DND-41 (cell line): ENCODE results near the gene KCNQ1OT1.

Source experiments
- ATAC-seq: fragments of 200-7000 bp; cut with Tn5 transposase; 3 replicates; pipeline ENCODE4 v1.9.1; 2021; ENCODE audit warnings: low read depth; ENCODE audit not compliant: insufficient read depth
- DNase-seq: peaks from one replicate; pipeline ENCODE4 v3.0.0-alpha.2; 2020
- H2AFZ ChIP-seq: 2 replicates; pipeline ENCODE4 v1.6.0; 2012; ENCODE audit warnings: low read depth, low read length
- H3K27ac ChIP-seq: 2 replicates; pipeline ENCODE4 v1.5.1; 2012; ENCODE audit warnings: low read length, inconsistent platforms
- H3K27me3 ChIP-seq: fragments of 200-600 bp; sonication (generic); 2 replicates; pipeline ENCODE4 v1.6.0; 2012; ENCODE audit warnings: low read length, mild to moderate bottlenecking, inconsistent platforms; ENCODE audit not compliant: insufficient read depth, poor library complexity
- H3K36me3 ChIP-seq: 2 replicates; pipeline ENCODE4 v1.5.1; 2012; ENCODE audit warnings: low read length, inconsistent platforms; ENCODE audit not compliant: insufficient read depth
- H3K4me1 ChIP-seq: 2 replicates; pipeline ENCODE4 v1.5.1; 2012; ENCODE audit warnings: mild to moderate bottlenecking, low read length; ENCODE audit not compliant: insufficient read depth
- H3K4me2 ChIP-seq: 2 replicates; pipeline ENCODE4 v1.6.0; 2012; ENCODE audit warnings: mild to moderate bottlenecking, moderate library complexity, low read length, inconsistent platforms; ENCODE audit not compliant: insufficient read depth
- H3K4me3 ChIP-seq, 2 experiments: fragments of 200-600 bp in 1 of 2; shearing (Covaris generic) in 1 of 2; 2 replicates each; pipeline ENCODE4 v1.5.1; 2012 to 2016; ENCODE audit warnings: inconsistent platforms in 2 of 2, low read length in 2 of 2, mild to moderate bottlenecking in 2 of 2, low read depth in 1 of 2, moderate library complexity in 1 of 2
- H3K79me2 ChIP-seq: 2 replicates; pipeline ENCODE4 v1.6.0; 2012; ENCODE audit warnings: low read length, inconsistent platforms; ENCODE audit not compliant: insufficient read depth
- H3K9ac ChIP-seq: 2 replicates; pipeline ENCODE4 v1.6.0; 2012; ENCODE audit warnings: low read depth, mild to moderate bottlenecking, inconsistent platforms, low read length, moderate library complexity
- H3K9me3 ChIP-seq: 2 replicates; pipeline ENCODE4 v1.5.1; 2012; ENCODE audit warnings: low read length, moderate library complexity, mild to moderate bottlenecking, inconsistent platforms; ENCODE audit not compliant: insufficient read depth, severe bottlenecking
- H4K20me1 ChIP-seq: 2 replicates; pipeline ENCODE4 v1.6.0; 2012; ENCODE audit warnings: low read length; ENCODE audit not compliant: insufficient read depth
- EZH2 ChIP-seq: IDR thresholded peaks from 3 replicates; pipeline ENCODE4 v1.6.1; 2012; ENCODE audit warnings: borderline replicate concordance, low read depth, mild to moderate bottlenecking, moderate library complexity, low read length, inconsistent platforms; ENCODE audit not compliant: severe bottlenecking
- TF ChIP-seq, protein P1 (sequence below): IDR thresholded peaks from 2 replicates; pipeline ENCODE4 v1.5.1; 2012; ENCODE audit warnings: borderline replicate concordance, low read length, moderate library complexity, mild to moderate bottlenecking; ENCODE audit not compliant: poor library complexity, severe bottlenecking; ENCODE audit errors: extremely low read depth

Gene KCNQ1OT1

DNA sequence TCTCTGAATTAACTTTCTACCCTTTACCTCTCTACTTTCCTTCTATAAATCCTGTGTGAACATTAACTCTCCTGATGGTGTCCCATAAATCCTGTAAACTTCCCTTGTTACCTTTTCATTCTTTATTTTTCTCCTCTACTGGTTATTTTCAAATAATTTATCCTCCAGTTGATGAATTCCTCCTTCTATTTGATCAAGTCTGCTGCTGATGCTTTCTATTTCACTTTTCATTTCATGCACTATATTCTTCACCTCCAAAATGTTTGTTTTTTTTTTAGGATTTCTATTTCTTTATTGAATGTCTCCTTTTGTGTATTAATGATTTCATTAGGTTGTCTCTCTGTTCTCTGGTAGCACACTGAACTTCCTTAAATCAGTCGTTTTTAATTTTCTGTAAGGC is 68.6 kb downstream of the KCNQ1OT1 start:
- Histone ChIP-seq H3K4me3 (no peak overlapping the region), H4K20me1 (no peaks in the 10 kb centered on the region), H3K9ac (no peak overlapping the region), H3K4me2 (no peak overlapping the region), H3K36me3 (no peaks in the 10 kb centered on the region), H3K27me3 (no peaks in the 10 kb centered on the region), H3K9me3 (peaks cover 13% of the 10 kb centered on the region), H3K4me1 (no peaks in the 10 kb centered on the region), H3K27ac (no peak overlapping the region), H3K79me2 (no peaks in the 10 kb centered on the region), H2AFZ (no peak overlapping the region)
- no peak for DNase-seq
- ATAC-seq: no peak
- TF ChIP-seq EZH2: no peak
- TF ChIP-seq, protein P1, sequence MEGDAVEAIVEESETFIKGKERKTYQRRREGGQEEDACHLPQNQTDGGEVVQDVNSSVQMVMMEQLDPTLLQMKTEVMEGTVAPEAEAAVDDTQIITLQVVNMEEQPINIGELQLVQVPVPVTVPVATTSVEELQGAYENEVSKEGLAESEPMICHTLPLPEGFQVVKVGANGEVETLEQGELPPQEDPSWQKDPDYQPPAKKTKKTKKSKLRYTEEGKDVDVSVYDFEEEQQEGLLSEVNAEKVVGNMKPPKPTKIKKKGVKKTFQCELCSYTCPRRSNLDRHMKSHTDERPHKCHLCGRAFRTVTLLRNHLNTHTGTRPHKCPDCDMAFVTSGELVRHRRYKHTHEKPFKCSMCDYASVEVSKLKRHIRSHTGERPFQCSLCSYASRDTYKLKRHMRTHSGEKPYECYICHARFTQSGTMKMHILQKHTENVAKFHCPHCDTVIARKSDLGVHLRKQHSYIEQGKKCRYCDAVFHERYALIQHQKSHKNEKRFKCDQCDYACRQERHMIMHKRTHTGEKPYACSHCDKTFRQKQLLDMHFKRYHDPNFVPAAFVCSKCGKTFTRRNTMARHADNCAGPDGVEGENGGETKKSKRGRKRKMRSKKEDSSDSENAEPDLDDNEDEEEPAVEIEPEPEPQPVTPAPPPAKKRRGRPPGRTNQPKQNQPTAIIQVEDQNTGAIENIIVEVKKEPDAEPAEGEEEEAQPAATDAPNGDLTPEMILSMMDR: no peak

DNA sequence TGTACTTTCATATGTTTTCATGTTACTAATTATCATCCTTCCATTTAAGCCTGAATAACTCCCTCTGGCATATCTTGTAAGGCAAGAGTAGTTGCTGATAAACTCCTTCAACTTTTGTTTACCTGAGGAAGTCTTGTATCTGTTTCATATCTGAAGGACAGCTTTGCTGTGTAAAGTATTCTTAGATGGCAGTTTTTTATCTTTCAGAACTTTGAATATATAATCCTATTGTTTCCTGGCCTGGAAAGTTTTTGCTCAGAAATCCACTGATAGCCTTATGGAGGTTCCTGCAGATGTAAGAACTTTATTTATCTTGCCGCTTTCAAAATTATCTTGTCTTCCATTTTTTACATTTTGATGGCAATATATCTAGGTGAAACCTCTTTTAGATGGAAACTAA is 69.1 kb downstream of the KCNQ1OT1 start:
- Histone ChIP-seq H3K27ac (no peak overlapping the region), H4K20me1 (no peaks in the 10 kb centered on the region), H2AFZ (no peak overlapping the region), H3K9me3 (peaks cover 13% of the 10 kb centered on the region), H3K4me2 (no peak overlapping the region), H3K36me3 (no peaks in the 10 kb centered on the region), H3K27me3 (no peaks in the 10 kb centered on the region), H3K4me1 (no peaks in the 10 kb centered on the region), H3K4me3 (no peak overlapping the region), H3K9ac (no peak overlapping the region), H3K79me2 (no peaks in the 10 kb centered on the region)
- no peak for DNase-seq
- TF ChIP-seq EZH2: no peak
- TF ChIP-seq, protein P1: no peak
- no peak for ATAC-seq

DNA sequence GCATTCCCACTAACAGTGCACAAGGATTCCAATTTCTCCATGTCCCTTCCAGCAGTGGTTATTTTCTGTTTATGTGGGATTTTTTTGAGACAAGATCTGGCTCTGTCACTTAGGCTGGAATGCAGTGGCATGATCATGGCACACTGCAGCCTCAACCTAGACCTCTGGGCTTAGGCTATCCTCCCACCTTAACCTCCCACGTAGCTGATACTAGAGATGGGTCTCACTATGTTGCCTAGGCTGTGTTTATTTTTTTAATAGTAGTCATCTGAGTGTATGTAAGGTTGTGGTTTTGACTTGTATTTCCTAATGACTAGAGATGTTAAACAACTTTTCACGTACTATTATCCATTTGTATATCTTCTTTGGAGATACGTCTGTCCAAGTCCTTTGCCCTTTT is 74.6 kb downstream of the KCNQ1OT1 start:
- no peak overlapping the region for H2AFZ ChIP-seq
- no peaks in the 10 kb centered on the region for H3K79me2 ChIP-seq
- H4K20me1 ChIP-seq: no peaks in the 10 kb centered on the region
- no peaks in the 10 kb centered on the region for H3K36me3 ChIP-seq
- no peaks in the 10 kb centered on the region for H3K9me3 ChIP-seq
- no peak overlapping the region for H3K4me3 ChIP-seq
- ATAC-seq (no peak), DNase-seq (no peak)
- H3K27ac ChIP-seq: no peak overlapping the region
- no peak overlapping the region for H3K9ac ChIP-seq
- TF ChIP-seq, protein P1: no peak
- TF ChIP-seq EZH2: no peak
- no peak overlapping the region for H3K4me2 ChIP-seq
- H3K27me3 ChIP-seq: no peaks in the 10 kb centered on the region
- H3K4me1 ChIP-seq: no peaks in the 10 kb centered on the region

DNA sequence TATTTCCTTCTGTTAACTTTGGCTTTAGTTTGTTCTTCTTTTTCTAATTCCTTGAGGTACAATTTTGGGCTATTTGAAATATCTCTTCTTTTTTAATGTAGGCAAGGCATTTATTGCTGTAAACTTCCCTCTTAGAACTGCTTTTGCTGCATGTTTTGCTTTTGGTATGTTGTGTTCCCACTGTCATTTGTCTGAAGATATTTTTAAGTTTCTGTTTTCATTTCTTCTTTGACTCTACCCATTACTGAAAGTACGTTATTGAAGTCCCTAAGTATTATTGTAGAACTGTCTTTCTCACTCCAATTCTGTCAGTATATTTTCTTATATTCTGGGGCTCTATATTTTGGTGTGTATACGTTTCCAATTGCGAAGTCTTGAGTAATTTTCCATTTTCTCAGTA is 77.9 kb downstream of the KCNQ1OT1 start:
- no peak overlapping the region for H3K4me3 ChIP-seq
- H4K20me1 ChIP-seq: no peaks in the 10 kb centered on the region
- no peaks in the 10 kb centered on the region for H3K79me2 ChIP-seq
- no peak for ATAC-seq
- no peaks in the 10 kb centered on the region for H3K9me3 ChIP-seq
- peaks cover 7% of the 10 kb centered on the region for H3K27me3 ChIP-seq
- DNase-seq: no peak
- H3K4me1 ChIP-seq: no peaks in the 10 kb centered on the region
- no peak for TF ChIP-seq EZH2
- TF ChIP-seq, protein P1: no peak
- no peak overlapping the region for H3K4me2 ChIP-seq
- no peaks in the 10 kb centered on the region for H3K36me3 ChIP-seq
- H2AFZ ChIP-seq: no peak overlapping the region
- no peak overlapping the region for H3K9ac ChIP-seq
- H3K27ac ChIP-seq: no peak overlapping the region
